HG02623 (cell line): ENCODE measurements around the gene FARSB.
"Not testable (repeated sequence)": the region's sequence is repeated elsewhere in the genome, so short reads cannot be mapped to it uniquely, and the experiment has no call there.

ENCODE experiments used
- ATAC-seq: cut with Tn5 transposase; IDR thresholded peaks from one replicate; pipeline ENCODE4 v1.9.1; 2021; ENCODE audit warnings: moderate library complexity; ENCODE audit not compliant: unreplicated experiment

Gene FARSB

DNA sequence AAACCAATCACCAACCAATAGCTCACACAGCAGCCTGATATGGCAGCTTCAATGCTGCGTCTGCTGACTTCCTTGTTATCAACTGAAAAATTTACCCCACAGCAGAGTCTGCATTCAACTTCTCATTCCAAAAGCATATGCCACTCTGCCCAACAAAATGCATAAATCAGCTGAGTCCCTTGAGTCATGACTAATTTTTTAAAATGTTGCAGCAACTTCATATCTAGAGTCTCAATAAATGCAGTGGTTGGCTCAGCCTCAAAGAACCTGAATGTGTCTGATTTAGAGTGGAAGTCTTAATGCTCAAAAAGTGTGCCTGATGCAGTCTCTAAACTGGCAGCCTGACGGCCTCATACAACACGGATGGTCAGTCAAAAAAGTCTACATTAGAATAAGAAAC is 46.5 kb downstream of the FARSB start:
- no peak for ATAC-seq

DNA sequence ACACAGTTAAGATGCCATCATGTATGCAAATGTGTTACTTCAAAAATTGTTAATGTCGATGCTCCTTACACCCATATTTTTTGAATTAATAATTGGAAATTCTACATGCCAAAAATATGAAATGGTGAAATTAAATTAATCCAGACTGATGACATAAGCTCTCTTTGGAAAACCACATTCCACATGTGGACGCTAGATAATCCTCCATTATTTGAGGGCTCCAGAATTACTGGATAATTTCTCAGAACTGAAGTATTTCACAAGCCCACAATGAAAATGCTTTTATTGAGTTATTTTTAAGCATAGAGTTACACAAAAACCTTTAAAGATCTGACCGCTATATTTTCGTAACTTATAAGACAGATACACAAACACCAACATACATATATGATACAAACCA is 47.8 kb downstream of the FARSB start:
- no peak for ATAC-seq

DNA sequence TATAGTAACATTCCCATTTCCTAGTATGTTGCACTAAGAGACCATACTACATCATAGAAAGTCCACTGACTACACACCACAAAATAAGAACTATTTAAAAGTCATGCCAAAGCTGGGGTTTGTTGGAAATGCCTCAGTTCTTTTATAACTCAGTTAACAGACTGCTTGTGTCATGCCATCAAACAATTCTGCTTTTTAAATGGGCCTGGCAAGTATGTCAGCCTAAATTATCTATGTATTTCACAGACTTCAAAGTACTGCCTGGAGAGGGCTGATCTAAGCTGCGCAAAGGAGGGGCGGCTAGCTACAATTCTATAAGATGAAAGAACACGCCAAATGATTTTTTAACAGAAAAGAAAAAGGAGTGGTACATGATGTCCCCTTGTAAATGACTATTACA is 49.6 kb downstream of the FARSB start:
- no peak for ATAC-seq

DNA sequence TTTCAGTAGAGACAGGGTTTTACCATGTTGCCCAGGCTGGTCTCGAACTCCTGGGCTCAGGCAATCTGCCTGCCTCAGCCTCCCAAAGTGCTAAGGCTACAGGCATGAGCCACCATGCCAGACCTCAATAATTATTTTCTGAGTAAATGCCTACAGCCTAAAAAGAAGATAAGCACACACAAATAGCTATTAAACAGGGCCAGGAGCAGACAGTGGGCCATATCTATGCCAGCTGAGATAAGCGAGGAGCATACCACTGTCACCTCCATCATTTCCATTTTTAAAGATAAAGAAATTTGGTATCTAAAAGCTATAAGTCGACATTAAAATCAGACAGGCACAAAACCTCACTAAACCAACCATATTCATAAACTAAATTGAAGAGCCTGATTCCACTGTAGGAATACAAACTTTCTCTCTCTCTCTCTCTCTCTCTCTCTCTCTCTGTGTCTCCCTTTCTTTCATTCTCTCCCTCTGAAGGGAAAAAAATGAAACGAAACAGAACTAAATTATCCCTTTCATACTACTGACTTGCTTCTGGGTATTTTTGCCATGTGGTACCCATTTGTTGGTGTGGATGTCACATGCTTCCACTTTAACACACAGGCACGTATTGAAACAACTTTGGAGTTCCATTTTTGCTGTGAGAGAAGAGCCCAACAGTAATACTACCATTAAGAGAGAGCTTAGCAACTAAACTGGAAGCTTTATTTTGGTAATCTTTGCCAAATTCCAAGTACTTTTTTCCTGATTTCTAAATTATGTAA is 51.0 kb downstream of the FARSB start:
- no peak for ATAC-seq

DNA sequence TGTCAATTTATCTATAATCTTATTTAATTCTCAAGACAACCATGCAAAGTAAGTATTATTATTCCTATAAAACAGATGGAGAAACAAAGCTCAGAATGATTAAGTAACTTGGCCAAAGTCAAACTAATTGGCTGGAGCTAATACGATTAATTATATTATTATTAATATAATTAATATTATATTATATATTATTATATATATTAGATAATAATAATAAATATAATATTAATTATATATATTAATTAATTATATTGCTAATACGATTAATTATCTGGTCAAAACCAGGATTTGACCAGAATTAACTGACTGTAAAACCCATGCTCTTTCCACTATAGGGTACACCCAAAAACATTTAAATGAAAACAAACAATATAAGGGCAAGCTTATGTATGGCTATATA is 52.4 kb downstream of the FARSB start:
- no peak for ATAC-seq

DNA sequence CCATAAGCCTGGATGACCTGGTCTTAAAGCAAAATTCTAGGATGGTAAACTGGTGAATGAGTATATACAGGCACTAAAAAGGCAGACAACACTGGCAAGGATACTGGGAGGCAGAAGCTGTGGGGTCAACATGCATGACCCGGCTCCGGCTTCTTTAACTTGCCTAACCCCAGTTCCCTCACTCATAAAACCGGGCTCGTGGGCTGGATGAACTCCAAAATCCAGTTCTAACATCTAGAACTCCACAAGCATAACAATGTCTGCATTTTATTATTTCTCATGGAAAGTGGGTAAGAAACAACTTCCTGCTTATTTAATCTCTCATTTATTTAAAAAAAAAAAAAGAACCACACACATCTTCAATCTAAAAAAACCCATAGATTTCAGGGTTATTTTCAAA is 57.3 kb downstream of the FARSB start:
- no peak for ATAC-seq

DNA sequence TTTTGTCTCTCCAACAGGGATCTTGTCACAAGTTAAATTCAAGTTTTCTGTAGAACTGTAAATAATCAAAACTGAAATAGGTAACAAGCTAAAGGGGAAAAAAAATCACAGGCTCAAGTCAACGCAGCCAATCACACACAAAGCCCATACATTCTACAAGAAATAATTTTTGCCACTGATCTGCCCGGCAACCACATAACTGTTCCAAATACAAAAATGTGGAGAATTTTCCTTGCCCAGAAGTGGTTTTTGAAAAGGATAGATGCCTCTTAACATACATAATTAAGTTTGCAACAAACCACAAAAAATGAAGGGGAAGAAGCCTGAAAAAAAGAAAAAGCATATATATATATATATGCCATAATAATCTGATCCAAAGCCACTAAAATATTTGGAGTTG is 60.3 kb downstream of the FARSB start:
- ATAC-seq = no peak

DNA sequence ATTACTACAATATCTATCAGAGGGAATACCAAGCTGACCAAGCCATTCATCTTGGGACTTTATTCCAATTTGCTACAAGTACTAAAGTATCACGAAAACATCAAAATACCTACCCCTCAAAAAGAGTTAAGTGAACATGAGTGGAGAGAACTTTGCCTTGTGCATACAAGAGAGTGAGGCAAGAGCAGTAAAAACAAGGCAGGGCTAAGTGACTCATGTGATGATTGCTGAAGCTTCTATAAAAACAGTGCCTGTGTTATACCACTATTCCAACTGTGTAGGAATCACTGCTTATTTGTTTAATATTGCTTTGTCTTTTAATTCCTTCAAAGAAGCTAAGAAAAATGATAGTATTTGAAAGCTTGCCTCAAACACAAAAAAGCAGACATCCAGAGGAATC is 61.2 kb downstream of the FARSB start:
- ATAC-seq = no peak

DNA sequence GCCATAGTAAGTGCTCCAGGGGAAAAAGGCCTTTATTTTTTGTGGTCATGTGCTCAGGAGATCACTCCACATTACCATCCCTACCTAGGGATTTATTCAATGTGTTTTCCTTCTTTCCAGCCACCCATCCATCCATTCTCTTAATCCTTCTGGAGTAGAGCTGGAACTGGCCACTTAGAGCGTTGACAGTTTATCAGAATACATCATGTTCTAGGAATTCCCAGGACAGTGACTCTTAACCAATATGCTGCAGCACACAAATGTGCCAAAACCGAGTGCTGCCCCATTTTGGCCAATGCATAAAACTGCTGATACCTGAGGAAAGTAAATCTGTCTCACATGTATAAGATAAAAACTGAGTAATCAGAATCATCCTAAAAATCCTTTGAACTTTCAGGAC is 63.7 kb downstream of the FARSB start:
- no peak for ATAC-seq

DNA sequence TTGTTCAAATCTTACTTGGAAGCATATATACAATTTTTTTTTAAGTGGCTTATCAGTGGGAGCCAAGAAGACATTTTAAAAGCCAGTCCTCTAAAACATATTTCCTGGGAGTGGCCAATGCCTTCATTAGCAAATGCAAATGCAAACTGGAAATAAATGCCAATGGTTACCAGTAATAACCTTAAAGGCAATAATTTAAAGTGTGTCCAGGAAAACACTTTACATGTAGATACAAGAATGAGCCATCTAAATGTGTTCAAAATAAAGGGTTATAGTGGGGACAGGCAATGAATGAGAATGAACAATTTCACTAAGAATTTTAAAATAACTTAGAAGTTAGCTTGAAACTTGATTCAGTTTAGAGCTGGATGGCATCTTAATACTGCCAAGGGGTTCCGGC is 64.2 kb downstream of the FARSB start:
- no peak for ATAC-seq

DNA sequence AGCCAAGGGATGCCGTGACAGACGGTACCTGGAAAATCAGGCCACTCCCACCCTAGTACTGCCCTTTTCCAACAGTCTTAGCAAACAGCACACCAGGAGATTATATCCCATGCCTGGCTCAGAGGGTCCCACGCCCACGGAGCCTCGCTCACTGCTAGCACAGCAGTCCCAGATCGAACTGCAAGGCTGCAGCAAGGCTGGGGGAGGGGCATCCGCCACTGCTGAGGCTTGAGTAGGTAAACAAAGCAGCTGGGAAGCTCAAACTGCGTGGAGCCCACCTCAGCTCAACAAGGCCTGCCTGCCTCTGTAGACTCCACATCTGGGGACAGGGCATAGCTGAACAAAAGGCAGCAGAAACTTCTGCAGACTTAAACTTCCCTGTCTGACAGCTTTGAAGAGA is 71.3 kb downstream of the FARSB start:
- ATAC-seq = not testable (repeated sequence)

DNA sequence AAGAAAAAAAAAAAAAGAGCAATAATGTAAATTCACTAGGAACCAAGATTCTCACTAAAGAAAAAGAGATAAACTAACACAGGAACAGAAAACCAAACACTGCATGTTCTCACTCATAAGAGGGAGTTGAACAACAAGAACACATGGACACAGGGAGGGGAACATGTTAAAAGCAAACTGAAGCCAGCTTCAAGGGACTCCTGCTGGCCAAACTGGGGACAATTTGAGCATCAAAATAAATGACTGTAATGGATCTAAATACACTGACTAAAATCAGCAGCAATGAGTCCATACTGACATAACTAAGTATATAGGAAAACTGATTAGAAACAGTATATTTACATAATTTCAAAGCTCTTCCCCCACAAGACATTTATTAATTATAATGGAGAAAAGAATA is 73.0 kb downstream of the FARSB start:
- no peak for ATAC-seq

DNA sequence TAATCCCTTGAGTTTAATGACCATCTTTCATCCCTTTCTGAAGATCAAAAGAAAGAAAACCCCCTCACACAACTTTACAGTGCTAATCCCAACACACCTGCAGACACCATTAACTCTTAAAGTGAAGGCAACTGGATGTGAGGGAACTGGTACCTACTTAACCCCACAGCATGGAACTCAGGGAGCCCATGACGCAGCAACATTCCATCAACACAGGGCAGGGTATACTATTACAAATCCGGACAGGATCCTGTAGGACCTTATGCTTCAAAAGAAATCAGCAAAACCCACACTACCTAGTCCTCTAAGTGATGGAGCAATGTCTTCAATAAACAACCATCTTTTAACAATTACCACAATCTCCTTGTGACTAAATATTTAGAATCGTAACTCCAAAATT is 78.6 kb downstream of the FARSB start:
- no peak for ATAC-seq

DNA sequence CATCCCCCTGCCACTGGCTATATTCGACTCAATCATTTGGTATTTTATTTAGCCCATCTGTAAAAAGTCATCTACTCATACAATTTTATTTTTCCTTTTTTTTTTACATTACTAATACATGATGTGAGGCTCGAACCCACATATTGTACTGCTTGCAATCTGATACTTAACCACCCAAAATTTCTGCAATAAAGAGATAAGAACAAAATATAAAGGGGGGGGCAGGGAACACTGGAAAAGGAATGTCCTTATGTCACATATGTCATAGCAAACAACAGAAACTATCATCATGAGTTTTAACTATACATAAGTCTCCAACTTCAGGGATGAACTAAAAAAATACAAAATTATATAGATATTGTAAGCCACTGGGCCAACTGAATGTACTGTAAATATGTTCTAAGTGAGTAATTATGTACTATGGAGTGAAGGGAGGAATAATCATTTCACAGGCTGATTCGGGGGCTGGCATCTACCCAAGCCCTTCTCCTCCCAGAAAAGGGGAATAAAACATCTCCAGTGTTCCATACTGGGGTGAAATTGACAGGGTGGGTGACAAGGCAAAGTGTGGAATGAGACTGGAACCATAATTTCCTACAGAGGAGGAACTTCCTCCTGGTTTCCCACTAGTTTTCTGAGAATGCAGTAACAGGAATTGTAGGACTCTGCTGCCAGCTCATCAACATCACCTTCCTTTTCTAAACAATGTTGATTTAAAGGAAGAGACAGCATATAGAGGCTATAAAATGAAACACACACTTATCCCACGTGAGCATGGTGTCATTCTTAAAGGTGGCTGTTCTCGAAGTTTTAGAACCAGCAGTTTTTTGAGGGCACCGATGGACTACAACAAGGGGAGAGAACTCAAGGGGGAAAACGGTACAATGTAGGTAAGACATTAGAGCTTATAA is 79.5 kb downstream of the FARSB start:
- no peak for ATAC-seq

DNA sequence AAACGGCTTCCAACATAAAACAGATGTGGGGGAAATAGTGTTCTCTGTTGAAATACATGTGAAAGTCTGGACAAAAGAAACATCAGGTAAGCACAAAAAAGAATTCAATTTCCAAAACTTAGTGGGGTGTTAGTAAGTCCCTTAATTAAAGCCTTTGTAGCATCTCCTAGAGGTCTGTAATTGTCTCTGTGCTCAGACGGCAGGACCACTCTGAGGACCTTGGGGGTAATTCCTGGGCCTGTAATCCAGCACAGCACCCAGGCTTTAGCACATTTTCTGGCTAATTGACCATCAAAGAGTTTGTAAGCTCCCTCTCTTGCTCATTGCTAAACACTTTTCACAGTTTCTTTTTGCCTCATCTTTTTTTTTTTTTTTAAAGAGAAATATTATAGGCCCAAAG is 80.3 kb downstream of the FARSB start:
- ATAC-seq = no peak

DNA sequence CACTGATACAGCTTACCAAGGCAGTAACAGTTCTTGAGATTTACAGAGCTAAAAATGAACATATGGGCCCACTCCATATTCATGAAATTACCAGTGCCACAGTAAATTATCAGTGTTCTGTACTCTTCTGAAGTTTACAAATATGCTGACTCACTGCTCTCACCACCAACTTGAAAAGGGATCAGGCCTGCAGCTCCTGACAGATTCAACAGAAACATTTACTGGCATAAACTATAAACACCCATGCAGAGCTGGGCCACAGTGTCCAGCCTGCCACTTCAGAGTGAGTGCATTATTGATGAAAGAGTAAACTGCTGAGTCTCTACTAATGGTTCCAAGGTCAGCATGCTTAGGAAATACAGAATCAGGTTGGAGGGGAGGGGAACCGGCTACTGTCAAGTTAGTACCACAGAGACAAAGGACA is 83.1 kb downstream of the FARSB start:
- ATAC-seq = no peak

DNA sequence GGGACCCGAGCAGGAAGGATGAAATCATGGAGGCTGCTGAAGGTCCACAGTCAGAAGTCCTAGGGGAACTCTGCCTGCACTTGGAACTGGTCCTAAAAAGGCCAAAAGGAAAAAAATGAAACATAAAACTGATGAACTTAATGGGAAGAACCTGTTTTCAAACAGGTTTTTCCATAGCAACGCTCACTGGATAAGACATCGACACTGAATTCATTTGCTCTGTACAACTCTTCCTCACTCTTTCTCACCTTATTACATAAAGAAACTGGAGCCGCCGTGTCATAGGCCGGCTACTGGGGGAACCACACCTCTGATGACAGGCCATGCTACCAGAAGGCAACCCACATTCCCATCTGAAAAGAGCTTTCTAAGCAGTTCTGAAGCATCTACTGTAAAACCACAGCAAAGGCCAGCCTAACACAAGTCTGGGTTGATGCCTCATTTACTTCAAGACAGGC is 83.6 kb downstream of the FARSB start:
- no peak for ATAC-seq

DNA sequence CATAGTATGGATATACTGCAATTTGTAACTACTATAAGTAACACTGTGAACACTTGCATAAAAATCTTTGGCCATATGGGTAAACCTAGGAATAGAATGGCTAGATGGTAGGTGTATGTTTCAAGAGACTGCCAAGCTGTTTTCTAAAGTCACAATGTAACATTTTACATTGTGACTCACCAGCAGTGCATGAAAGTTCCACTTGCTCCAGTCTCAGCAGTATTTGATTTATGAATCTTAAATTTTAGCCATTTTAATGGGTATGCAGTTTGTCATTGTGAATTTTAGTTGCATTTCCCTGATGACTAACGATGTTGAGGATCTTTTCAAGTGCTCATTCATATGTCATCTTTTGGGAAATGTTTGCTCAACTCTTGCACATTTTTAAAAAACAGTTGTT is 86.1 kb downstream of the FARSB start:
- ATAC-seq = no peak

DNA sequence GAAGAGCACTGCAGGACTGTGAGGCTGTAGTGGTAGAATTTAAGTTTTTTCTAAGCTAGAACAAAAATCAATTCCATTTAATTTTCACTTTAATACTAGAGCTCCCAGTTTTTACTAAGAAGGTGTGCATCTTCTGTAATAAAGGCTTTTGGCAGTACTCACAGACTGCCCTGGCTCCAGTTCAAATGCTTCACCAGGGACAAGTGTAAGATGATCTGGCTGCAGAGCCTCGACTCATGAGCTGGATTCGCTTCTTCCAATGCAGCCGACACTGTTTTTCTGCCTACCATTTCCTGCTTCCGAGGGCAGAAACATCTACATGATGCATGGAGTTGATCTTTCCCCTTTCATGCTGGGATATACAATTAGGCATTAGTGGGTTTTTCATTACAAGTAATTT is 87.0 kb downstream of the FARSB start:
- ATAC-seq = no peak

DNA sequence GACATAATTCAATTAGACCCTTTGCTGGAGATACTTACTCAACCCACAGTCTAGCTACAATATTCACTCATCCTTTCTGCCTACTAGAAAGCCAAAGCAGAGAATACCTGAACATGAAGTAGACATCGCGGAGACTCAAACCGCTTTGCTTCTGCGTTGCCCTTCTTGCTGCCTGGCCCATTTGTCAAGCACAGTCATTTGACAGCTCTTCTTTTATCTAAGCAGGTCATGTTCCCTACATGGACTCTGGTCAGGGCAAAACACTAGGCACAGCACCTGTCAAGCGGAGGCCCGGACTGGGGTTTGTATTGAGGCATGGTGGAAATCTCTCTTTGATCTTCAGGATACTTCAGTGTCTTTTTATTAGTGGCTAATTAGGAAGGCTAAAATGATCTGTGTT is 89.7 kb downstream of the FARSB start:
- no peak for ATAC-seq

DNA sequence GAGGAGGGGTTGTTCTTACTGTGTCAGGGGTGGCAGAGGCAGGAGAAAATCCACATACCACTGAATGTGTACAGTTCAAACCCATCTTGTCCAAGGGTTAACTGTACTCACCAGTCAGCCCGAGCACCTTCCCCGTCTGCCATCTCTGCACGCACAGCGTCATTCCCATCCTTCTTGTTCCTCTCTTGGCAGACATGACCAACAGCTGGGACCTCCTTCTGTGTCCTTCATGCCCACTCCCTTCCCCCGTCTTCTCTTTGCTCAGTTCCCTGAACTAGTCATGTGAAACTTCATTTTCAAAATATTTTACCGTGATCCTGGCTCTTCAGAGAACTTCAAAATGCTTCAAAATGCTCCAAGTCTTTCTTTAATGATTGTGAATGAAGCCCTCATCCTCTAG is 92.0 kb downstream of the FARSB start:
- ATAC-seq = no peak

DNA sequence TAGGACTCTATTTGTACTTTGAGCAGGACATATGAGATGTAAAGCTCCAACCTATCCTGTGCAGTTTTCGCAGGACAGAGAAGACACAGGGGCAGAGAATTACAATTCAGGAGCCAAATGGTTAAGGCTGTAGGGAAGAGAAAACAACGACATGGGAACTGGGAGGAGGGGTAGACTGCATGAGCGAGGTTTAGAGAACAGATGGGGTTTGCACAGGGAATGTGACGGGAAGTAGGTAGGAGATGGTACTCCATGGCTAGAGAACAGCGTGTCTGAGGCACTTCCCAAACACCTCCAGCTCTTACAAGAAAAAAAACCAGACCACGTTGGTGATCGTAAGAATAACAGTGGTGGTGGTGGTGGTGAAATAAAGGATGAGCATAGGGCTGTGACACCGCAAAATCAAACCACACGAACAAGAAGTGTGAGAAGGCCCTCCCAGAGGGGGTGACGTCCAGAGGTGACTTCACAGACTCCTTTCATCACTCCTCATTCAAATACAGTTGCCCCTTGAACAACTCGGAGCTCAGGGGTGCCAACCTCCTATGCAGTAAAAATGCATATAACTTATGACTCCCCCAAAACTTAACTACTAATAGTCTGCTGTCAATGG is 92.7 kb downstream of the FARSB start:
- ATAC-seq = no peak
